GM12872 (cell line): ENCODE results near the gene ADCY3.

Experiments
- CTCF ChIP-seq: IDR thresholded peaks from 3 replicates; pipeline ENCODE4 v1.5.1; 2011; ENCODE audit warnings: low read depth, mild to moderate bottlenecking, low read length, moderate library complexity; ENCODE audit not compliant: insufficient read depth

ADCY3 gene

GRCh38 chr2:24920098-24920808, at the start of gene ADCY3:
TSS of gene ADCY3 (minus strand) at chr2:24920237. CDS start at chr2:24918987, 1,250 bp downstream.
- TF ChIP-seq CTCF, result no peak

- TF ChIP-seq CTCF, result no peak
Observed at GRCh38 chr2:24969784-24970183, 49.7 kb upstream of the ADCY3 start.

GRCh38 chr2:24961903-24962302, 41.9 kb upstream of the ADCY3 start:
- TF ChIP-seq CTCF, result no peak

- TF ChIP-seq CTCF, result no peak
Observed at GRCh38 chr2:24959761-24960160, 39.7 kb upstream of the ADCY3 start.

GRCh38 chr2:24958411-24958935, 38.4 kb upstream of the ADCY3 start:
- no peak for TF ChIP-seq CTCF

- TF ChIP-seq CTCF, result no peak
Observed at GRCh38 chr2:24957976-24958375, 37.9 kb upstream of the ADCY3 start.

GRCh38 chr2:24957221-24957620, 37.2 kb upstream of the ADCY3 start:
- no peak for TF ChIP-seq CTCF
